Panc1 (cell line): Measurements from ENCODE around the gene ELAPOR1.

Source experiments
- CTCF ChIP-seq: fragments of 450-650 bp; IDR thresholded peaks from 2 replicates; pipeline ENCODE4 v1.5.1; 2017; ENCODE audit warnings: mild to moderate bottlenecking
- POLR2AphosphoS5 ChIP-seq: IDR thresholded peaks from 2 replicates; pipeline ENCODE4 v1.6.1; 2012; ENCODE audit warnings: mild to moderate bottlenecking, low read depth, low read length, moderate library complexity
- TCF7L2 ChIP-seq: IDR thresholded peaks from 2 replicates; pipeline ENCODE4 v1.6.1; 2011; ENCODE audit warnings: mild to moderate bottlenecking, low read depth, low read length, inconsistent platforms

DNA sequence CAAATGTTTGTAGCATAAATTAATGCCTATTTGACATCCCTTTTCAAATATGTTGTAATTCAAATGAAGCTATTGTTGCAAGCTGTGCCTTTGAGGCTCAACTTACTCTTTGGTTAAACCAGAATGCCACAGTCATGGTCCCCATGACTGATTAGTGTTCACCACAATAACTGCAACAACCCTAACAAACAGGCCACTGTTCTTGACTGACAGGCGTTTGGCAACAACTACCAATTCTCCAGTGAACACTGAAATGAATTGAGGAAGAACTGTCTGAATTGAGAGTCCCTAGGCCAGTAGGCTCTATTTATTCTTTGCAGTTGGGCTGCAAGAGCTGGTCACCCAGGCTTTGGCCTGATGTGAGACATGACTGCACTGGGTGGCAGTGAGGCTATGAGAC is 30.0 kb upstream of the ELAPOR1 start:
- no peak for TF ChIP-seq CTCF
- TF ChIP-seq POLR2AphosphoS5 = no peak
- TF ChIP-seq TCF7L2 = no peak
